ENCODE measurements around the gene BRD1. TPM values are rescaled to one million over a fixed set of nuclear protein-coding genes. Genes with fewer than 3 reads are reported as not detected.

BRD1 gene
- total RNA-seq, 1 donor from 2014 or later, result 27.7 TPM

DNA sequence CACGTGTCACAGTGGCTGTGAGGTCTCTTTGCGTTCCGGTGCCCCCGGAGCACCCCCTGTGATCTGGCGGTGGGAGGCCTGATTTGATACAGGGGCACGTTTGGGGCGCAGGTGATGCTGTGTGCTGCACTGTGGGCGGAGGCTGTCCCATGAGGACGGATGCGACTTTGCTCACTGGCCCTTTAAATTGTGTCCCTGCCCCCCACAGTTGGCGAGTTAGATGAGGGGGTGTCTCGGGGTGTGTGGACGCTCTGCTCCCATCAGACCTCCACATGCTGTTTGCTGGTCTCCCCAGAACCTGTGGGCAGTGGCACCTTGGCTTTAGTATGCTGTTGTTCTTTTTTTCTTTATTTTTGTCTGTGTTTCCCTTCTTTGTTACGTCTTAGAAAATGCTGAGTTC lies 31.2 kb upstream of the BRD1 start:
- no peaks in the 10 kb centered on the region for H3K27me3 Mint-ChIP-seq (ENCODE audit: low read depth)
- DNase-seq (ENCODE audit: low spot score), result no peak
- TF ChIP-seq, protein P1, sequence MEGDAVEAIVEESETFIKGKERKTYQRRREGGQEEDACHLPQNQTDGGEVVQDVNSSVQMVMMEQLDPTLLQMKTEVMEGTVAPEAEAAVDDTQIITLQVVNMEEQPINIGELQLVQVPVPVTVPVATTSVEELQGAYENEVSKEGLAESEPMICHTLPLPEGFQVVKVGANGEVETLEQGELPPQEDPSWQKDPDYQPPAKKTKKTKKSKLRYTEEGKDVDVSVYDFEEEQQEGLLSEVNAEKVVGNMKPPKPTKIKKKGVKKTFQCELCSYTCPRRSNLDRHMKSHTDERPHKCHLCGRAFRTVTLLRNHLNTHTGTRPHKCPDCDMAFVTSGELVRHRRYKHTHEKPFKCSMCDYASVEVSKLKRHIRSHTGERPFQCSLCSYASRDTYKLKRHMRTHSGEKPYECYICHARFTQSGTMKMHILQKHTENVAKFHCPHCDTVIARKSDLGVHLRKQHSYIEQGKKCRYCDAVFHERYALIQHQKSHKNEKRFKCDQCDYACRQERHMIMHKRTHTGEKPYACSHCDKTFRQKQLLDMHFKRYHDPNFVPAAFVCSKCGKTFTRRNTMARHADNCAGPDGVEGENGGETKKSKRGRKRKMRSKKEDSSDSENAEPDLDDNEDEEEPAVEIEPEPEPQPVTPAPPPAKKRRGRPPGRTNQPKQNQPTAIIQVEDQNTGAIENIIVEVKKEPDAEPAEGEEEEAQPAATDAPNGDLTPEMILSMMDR (IDR thresholded peaks at IDR 0.05), result no peak
- H3K4me3 Mint-ChIP-seq (ENCODE audit: unreplicated experiment), result no peak overlapping the region
- H3K4me1 Mint-ChIP-seq (ENCODE audit: low read depth), result peaks cover 37% of the 10 kb centered on the region
- no peaks in the 10 kb centered on the region for H3K9me3 Mint-ChIP-seq (ENCODE audit: low read depth)
- H3K27ac Mint-ChIP-seq (ENCODE audit: unreplicated experiment), result peak overlapping the region; percentile 60
- peaks cover 2% of the 10 kb centered on the region for H3K36me3 Mint-ChIP-seq (ENCODE audit: low read depth)

- TF ChIP-seq, protein P1 (IDR thresholded peaks at IDR 0.05), result no peak
- Mint-ChIP-seq H3K4me1 (ENCODE audit: low read depth) (peaks cover 34% of the 10 kb centered on the region), H3K4me3 (ENCODE audit: unreplicated experiment) (no peak overlapping the region), H3K9me3 (ENCODE audit: low read depth) (no peaks in the 10 kb centered on the region), H3K27me3 (ENCODE audit: low read depth) (no peaks in the 10 kb centered on the region), H3K36me3 (ENCODE audit: low read depth) (peaks cover 2% of the 10 kb centered on the region), H3K27ac (ENCODE audit: unreplicated experiment) (no peak overlapping the region)
- DNase-seq (ENCODE audit: low spot score), result no peak
Observed at GRCh38 chr22:49856766-49857618, 29.3 kb upstream of the BRD1 start.

GRCh38 chr22:49856343-49856742 lies 28.7 kb upstream of the BRD1 start:
- H3K4me3 Mint-ChIP-seq (ENCODE audit: unreplicated experiment), result no peak overlapping the region
- no peak overlapping the region for H3K27ac Mint-ChIP-seq (ENCODE audit: unreplicated experiment)

DNA sequence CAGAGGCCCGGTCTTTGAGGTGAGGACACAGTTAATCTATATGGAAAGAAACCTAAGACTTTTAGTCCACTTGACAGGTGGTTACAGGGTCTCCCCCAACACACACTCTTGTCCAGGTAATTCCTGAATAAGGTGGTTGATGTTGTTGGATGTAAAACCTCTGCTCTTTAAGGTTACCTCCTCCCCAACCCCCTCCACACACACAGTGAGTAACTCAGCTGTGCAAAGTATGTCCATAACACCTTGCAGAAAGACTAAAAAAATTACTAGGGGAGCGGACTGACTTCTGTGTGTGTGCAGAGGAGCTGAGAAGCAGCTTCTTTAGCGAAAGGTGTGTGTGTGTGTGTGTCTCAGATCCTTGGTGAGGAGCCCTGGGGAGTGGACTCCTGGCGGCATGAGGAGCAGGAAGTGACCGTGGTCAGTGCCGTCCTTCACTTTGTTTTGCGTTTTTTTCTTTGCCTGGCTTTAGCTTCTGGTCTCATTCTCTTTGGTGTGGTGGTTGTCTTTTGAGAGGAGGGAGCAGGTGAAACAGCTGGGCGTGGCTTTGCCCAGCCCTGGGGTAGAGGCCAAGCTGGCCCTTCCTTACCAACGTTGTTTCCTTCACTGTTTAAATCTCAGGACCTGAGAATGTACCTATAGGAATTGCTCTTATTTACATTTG lies 27.7 kb upstream of the BRD1 start:
- H3K4me1 Mint-ChIP-seq (ENCODE audit: low read depth), result peaks cover 33% of the 10 kb centered on the region
- DNase-seq (ENCODE audit: low spot score), result no peak
- H3K4me3 Mint-ChIP-seq (ENCODE audit: unreplicated experiment), result peak overlapping the region; percentile 87

More at GRCh38 chr22:49856343-49856742, 28.7 kb upstream of the BRD1 start:
- no peak for DNase-seq (ENCODE audit: low spot score)
- H3K27me3 Mint-ChIP-seq (ENCODE audit: low read depth), result no peaks in the 10 kb centered on the region
- H3K4me1 Mint-ChIP-seq (ENCODE audit: low read depth), result peaks cover 33% of the 10 kb centered on the region
- H3K36me3 Mint-ChIP-seq (ENCODE audit: low read depth), result peaks cover 3% of the 10 kb centered on the region
- TF ChIP-seq, protein P1 (IDR thresholded peaks at IDR 0.05), result no peak
- no peaks in the 10 kb centered on the region for H3K9me3 Mint-ChIP-seq (ENCODE audit: low read depth)

More for the DNA sequence above, 27.7 kb upstream of the BRD1 start:
- Mint-ChIP-seq H3K9me3 (ENCODE audit: low read depth) (no peaks in the 10 kb centered on the region), H3K27me3 (ENCODE audit: low read depth) (peaks cover 6% of the 10 kb centered on the region), H3K27ac (ENCODE audit: unreplicated experiment) (peak overlapping the region; percentile 96), H3K36me3 (ENCODE audit: low read depth) (peaks cover 3% of the 10 kb centered on the region)
- TF ChIP-seq, protein P1 (IDR thresholded peaks at IDR 0.05), result no peak

Data from chondrocyte (in vitro differentiated cells).